ENCODE data around the gene SMIM22.

DNA sequence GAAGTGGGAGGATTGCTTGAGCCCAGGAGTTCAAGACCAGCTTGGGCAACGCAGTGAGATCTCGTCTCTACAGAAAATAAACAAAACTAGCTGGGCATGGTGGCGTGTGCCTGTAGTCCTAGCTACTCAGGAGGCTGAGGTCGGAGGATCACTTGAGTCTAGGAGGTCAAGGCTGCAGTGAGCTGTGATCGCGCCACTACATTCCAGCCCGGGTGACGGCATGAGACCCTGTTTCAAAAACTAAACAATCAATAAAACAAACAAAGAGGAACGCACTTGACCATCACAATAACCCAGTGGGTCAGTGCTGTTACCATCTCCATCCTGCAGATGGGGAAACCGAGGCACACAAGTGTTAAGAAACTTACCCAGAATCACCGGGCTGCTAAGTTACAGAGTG, 41.9 kb upstream of the SMIM22 start:
- TF ChIP-seq CTCF (IDR thresholded peaks at IDR 0.05 in 8 of 11, conservative IDR thresholded peaks at IDR 0.05 in 3 of 11), result no peak
- no peak for TF ChIP-seq POLR2A (IDR thresholded peaks at IDR 0.05)
